GM19328 (cell line): ENCODE measurements around the gene MYO10.

Experiments
- ATAC-seq: cut with Tn5 transposase; IDR thresholded peaks from one replicate; pipeline ENCODE4 v1.9.1; 2021; ENCODE audit warnings: mild to moderate bottlenecking, moderate library complexity; ENCODE audit not compliant: unreplicated experiment

Gene MYO10

DNA sequence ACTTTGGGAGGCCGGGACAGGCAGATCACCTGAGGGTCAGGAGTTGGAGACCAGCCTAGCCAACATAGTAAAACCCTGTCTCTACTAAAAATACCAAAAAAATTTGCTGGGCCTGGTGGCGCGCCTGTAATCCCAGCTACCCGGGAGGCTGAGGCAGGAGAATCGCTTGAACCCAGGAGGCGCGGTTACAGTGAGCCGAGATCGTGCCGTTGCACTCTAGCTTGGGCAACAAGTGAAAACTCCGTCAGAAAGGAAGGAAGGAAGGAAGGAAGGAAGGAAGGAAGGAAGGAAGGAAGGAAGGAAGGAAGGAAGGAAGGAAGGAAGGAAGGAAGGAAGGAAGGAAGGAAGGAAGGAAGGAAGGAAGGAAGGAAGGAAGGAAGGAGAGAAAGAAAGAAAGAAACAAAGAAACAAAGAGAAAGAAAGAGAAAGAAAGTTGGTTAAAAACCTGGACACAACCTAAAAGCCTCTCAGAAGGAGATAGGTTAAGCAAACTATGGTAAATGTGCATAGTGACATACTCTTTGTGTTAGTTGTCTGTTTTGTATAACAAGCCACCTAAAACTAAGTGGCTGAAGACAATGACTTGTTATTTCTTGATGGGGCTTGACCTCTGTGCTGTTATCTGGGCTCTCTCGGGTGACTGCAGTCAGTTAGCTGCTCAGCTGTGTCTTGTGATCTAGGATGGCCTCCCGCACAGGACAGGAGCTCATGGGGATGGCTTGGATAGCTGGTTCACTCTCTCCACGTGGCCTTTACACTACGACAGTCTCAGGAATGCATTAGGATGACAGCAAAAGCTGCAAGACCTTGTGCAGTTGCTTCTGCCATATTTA lies 8.0 kb upstream of the MYO10 start:
- ATAC-seq, result no peak

DNA sequence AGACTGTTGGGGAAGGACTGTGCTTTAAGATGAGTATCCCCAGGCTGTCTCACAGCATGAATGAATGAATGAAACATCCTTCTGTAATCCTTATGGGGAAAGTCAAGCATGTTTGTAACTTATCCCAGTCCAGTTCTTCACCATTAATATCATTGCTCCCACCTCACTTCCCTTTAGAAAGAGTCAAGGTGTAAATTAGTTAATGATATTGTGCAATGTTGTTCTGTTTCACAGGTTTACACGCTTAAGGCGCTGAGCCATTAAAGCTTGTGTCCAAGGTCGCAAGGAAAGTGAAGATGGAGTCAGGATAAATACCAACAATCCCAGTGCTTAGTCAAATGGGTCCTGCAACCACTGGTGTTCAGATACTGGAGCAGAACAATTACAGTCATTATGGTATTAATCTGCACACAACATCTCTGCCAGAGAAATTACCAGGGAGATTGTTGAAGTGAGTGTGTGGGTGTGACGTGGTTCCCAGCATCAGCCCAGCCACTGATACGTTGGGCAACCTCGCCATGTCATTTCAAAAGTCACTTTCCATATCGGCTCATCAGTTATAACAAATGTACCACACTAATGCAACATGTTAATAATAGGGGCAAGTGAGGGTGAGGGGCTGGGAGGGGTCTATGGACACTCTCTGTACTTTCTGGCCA lies 1.5 kb upstream of the MYO10 start:
- no peak for ATAC-seq

DNA sequence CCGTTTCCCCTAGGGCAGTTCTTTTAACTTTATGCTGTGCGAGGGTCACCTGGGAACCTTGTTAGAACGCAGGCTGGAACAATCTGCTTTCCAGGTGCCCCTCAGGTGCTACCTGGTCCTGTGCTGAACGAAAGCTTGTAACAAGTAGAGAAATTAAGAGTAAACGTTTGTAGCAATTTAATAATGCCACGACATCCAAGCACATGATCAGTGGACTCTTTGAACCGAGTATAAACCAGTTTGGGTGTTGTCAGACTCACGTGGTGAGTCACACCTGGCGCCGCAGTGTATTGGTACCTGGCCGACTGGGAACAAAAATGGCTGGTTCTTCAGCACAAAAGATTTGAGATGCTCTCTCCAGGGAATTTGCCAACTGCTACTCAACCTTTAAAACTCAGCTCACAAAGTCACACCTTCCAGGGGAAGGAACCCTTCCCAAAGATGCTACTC lies 926 bp upstream of the MYO10 start:
- no peak for ATAC-seq

GRCh38 chr5:16935231-16936149 lies 598 bp downstream of the MYO10 start:
- no peak for ATAC-seq

GRCh38 chr5:16934677-16935153 lies 1.4 kb downstream of the MYO10 start:
- no peak for ATAC-seq

DNA sequence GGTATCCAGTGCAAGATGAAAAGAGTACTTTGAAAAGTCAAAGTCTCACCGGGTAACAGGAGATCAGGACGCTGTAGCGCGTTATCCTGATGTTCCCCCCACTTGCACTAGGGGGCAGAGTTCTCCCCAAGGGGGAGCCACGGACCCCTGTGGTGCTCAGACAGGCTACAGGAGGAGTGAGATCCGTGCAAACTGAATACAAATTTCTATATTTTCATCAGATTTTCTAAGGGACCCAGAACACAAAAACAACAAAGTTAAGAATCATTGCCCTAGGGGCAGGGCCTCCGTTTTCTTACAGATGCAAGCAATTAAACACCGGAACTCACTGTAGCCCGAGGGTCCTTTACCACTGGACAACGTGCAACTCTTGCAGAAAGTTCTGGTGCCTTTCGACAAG lies 2.0 kb downstream of the MYO10 start:
- ATAC-seq, result peak; percentile 62

GRCh38 chr5:16933337-16933736 lies 2.8 kb downstream of the MYO10 start:
- ATAC-seq, result no peak

DNA sequence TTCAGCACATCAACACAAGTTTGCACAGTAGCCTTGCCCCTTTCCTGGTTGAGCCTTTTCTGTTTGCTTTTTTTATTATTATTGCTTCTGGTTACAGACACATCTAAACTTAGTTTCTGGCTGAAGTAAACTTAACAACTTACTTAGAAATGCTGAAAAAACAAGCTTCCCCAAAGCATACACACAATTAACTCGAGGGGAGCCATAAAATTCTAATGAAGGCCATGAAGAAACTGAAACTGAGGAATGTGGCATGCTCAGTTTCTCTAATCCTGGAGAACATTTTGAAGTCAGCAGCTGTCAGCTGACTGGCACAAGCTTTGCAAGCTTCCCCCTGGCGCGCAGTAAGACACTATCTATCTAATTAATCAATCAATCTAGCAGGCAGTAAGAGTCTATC lies 3.7 kb downstream of the MYO10 start:
- no peak for ATAC-seq

GRCh38 chr5:16931334-16932110 lies 4.6 kb downstream of the MYO10 start:
- no peak for ATAC-seq

DNA sequence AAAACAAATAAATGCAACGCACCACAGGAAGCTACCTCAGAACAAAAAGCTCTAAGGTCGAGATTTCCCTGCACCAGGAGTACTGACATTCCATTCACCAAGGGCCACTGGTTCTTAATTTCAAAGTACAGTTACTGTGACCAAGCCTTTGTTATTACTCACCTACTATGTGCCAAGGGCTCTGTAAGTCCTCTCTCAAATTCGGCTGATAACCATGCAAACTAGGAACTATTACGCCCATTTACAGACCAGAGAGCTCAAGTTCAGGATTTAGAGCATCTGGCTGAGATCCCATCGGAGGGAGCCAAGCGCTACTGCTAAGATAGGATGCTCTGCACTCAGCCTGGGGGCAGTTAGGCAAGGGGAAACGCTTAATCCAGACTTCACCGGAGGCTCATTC lies 5.6 kb downstream of the MYO10 start:
- no peak for ATAC-seq

GRCh38 chr5:16929831-16930230 lies 6.3 kb downstream of the MYO10 start:
- no peak for ATAC-seq

GRCh38 chr5:16929347-16929746 lies 6.7 kb downstream of the MYO10 start:
- no peak for ATAC-seq

DNA sequence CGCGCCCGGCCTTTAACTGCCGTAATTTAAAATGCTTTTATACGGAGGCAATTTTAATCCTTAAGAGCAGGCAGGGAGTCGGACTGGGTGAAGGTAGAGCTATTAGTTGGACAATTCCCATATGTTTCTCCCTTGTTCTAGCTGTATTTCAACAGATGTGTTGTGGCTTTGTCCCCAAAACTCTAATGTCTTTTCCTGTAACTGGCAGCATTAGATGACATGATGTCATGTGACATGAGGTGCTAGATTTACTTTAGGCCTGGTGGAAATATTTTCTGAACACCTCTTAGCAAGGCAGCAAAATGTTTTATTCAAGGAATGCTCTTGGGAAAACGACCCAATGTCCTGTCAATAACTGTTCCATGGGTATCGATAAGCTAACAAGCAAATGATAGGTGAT lies 8.5 kb downstream of the MYO10 start:
- no peak for ATAC-seq

- ATAC-seq, result no peak
Observed at GRCh38 chr5:16926417-16926816, 9.7 kb downstream of the MYO10 start.

GRCh38 chr5:16924206-16924605 lies 11.9 kb downstream of the MYO10 start:
- ATAC-seq, result no peak

DNA sequence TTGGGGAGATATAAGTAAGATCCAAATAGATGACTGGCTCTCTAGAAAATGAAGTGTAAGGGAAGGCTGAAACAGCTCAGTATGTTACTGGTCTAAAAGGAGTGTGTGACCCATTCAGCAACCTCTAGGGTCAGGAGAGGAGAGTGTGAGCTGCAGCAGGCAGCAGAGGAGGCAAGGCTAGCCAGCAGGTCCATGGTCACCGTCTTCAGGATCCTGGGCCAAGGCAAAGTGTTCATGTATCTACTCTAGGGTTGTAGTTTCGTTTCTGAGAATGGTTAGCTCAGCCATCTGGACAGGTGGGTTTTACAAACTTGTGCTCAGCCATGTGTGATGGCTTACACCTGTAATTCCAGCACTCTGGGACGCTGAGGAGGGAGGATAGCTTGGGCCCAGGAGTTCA lies 13.7 kb downstream of the MYO10 start:
- ATAC-seq, result no peak

GRCh38 chr5:16921211-16921610 lies 14.9 kb downstream of the MYO10 start:
- ATAC-seq, result no peak

DNA sequence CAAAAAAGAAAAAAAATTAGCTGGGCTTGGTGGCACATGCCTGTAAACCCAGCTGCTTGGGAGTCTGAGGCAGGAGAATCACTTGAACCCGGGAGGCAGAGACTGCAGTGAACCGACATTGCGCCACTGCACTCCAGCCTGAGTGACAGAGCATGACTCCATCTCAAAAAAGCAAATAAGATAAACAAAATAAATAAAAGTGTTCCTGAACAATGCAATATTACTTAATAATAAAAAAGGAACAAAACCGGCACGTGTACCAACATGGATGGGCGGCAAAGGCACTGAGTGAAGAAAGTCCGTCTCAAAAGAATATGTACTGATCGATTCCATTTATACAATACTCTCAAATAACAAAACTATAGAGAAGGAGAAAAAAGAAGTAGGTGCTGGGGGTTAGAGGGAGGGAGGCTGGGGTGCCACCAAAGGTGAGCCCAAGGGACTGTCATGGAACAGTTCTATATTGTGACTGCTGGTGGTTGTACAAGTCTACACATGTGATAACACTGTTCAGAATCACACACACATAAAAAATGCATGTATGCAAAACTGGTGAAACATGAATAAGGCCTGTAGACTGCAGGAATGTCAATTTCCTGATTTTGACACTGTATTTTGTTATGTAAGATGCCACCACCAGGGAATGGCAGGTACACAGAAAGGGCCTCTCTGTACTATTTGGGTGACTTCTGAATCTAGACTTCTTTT lies 15.8 kb downstream of the MYO10 start:
- ATAC-seq, result no peak

DNA sequence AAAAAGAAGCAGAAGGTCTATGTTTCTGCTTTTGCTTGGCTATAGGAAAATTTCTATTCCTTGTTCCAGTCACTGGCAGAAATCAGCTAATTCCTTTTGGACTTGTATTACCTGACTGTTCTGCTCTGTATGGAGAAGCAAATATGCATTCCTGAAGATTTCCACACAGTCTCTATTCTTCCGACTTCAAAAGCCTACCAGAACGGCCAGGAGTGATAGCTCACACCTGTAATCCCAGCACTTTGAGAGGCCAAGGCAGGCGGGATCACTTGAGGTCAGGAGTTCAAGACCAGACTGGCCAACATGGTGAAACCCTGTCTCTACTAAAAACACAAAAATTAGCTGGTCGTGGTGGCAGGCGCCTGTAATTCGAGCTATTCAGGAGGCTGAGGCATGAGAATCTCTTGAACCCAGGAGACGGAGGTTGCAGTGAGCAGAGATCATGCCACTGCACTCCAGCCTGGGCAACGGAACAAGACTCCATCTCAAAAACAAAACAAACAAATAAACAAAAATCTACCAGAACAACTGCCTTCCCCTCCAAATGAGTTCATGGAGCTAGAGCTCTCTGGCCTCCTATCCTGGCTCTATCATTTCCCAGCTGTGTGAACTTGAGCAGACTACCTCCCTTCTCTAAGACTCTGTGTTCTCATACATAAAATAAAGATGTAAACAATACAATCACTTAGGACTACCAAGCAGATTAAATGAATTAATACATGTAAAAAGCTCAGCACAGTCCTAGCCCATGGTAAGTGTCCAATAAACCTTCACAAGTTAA lies 17.0 kb downstream of the MYO10 start:
- ATAC-seq, result no peak
